Renal pelvis (tissue), 4 donors: ENCODE data around the gene ACE. TPM values are rescaled to one million over a fixed set of nuclear protein-coding genes. Genes with fewer than 3 reads are reported as not detected.

Experiments
- DNase-seq: peaks from one replicate; pipeline ENCODE4 v3.0.0-alpha.2; 2013
- polyA plus RNA-seq, 3 donors: library from polyadenylated mRNA; unstranded; fragments of 120-200 nt; gene quantifications; one replicate each; pipeline ENCODE4 v1.2.1, GENCODE V29; 2013; ENCODE audit not compliant: insufficient read length in 3 of 3

ACE gene
- polyA plus RNA-seq, 3 donors: 11.7 to 23.6 (median 20.1) TPM

GRCh38 chr17:63534816-63535455, 58.1 kb downstream of the ACE start:
- DNase-seq: no peak

DNA sequence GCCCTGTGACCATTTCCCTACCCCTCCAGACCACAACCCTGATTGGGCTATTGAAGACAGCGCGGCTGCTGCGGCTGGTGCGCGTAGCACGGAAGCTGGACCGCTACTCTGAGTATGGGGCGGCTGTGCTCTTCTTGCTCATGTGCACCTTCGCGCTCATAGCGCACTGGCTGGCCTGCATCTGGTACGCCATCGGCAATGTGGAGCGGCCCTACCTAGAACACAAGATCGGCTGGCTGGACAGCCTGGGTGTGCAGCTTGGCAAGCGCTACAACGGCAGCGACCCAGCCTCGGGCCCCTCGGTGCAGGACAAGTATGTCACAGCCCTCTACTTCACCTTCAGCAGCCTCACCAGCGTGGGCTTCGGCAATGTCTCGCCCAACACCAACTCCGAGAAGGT, 58.8 kb downstream of the ACE start:
- DNase-seq: no peak

DNA sequence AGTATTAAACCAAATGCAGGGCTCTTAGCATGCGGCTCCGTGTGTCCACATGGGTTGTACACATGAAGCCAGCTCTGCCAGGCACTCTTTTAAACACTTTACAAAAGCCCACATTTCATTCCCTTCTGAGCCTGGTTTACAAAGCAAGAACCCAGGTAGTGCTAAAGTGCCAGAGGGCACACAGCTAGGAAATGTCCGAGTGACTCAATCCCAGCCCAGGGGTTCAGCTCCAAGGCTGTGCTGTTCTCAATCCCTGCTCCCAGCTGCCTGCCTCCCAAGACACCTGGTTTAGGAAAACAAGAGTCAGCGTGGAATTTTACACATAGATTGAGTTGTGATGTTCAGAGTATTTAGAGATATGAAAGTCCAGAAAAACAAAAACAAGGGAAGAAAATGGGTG, 60.1 kb downstream of the ACE start:
- DNase-seq: no peak

- peak; percentile 15 for DNase-seq
Observed at GRCh38 chr17:63537991-63538692, 61.3 kb downstream of the ACE start.

- no peak for DNase-seq
Observed at GRCh38 chr17:63538693-63539595, 62.1 kb downstream of the ACE start.

GRCh38 chr17:63540590-63540989, 63.7 kb downstream of the ACE start:
- peak; percentile 15 for DNase-seq

DNA sequence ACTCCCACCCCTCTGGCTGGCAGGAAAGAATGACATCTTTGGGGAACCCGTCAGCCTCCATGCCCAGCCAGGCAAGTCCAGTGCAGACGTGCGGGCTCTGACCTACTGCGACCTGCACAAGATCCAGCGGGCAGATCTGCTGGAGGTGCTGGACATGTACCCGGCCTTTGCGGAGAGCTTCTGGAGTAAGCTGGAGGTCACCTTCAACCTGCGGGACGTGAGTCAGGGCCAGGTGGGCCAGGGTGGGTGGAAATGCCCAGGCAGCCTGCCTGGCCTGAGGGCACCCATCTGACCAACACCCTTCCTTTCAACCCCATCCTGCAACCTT, 65.3 kb downstream of the ACE start:
- no peak for DNase-seq

- no peak for DNase-seq
Observed at GRCh38 chr17:63542942-63543821, 66.3 kb downstream of the ACE start.

DNA sequence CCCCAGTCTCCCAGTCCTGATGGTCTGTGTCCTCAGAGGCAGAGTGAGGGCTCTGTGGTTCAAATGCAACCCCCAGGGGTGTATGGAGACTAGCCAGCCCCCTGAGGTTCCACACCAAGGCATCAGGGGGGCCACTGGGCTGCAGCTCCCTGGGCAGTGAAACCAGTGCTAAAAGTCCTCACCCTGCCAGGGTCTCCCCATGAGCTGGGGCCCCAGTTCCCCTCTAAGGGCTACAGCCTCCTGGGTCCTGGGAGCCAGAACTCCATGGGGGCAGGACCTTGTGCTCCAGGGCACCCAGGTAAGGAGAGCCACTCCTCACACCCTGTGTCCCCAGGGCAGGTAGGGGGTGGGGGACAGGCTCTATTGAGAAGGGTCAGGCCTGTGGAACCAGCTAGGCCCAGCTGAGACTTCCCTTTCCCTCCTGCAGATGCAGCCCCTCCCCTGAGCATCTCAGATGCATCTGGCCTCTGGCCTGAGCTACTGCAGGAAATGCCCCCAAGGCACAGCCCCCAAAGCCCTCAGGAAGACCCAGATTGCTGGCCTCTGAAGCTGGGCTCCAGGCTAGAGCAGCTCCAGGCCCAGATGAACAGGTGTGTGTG, 67.1 kb downstream of the ACE start:
- no peak for DNase-seq

DNA sequence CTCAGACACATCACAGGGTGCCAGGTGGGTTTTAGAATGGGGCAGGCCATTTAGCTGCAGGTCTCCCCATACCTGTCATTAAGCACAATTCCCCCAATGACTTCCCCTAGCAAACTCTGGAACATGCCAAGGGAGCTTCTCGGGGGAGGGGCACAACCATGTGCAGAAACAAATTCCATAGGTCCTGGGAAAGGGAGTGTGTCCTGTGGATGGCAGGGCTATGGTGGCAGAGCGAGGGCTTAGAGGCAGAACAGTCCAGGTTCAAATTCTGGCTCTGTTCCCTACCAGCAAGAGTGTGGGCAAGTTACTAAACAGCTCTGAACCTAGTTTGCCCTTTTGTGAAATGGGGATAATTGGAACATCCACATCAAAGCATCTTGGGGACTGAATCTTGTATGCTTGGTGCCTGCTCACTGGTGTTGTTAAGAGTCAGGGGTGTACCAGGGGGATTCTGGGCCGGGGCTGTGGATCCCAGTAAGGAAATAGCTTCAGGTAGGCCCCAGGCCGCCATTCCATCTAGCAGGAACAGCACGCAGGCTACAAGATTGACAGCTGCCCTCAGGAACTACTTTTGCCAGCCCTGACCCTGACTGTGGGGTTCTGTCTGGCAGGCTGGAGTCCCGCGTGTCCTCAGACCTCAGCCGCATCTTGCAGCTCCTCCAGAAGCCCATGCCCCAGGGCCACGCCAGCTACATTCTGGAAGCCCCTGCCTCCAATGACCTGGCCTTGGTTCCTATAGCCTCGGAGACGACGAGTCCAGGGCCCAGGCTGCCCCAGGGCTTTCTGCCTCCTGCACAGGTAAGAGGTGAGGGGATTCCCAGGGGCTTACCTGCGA, 67.8 kb downstream of the ACE start:
- no peak for DNase-seq

- DNase-seq: no peak
Observed at GRCh38 chr17:63546308-63547082, 69.6 kb downstream of the ACE start.

- no peak for DNase-seq
Observed at GRCh38 chr17:63547083-63547523, 70.2 kb downstream of the ACE start.

Other genes with a start within 250 kb of the ACE start
- 10 to 100 TPM; 27.5 to 40.0 (median 33.3) TPM for gene CYB561, start 30.8 kb upstream of the ACE start, polyA plus RNA-seq
- 1 to 10 TPM; 2.5 to 3.7 (median 2.5) TPM for gene KCNH6, start 46.3 kb downstream of the ACE start, polyA plus RNA-seq
- gene DCAF7, start 73.4 kb downstream of the ACE start, polyA plus RNA-seq: 100 to 1,000 TPM; 106 to 121 (median 112) TPM
- gene TACO1, start 123.8 kb downstream of the ACE start, polyA plus RNA-seq: 10 to 100 TPM; 23.1 to 31.3 (median 28.8) TPM
- gene MAP3K3, start 145.4 kb downstream of the ACE start, polyA plus RNA-seq: 10 to 100 TPM; 27.1 to 34.6 (median 32.4) TPM
- 10 to 100 TPM; 28.8 to 38.4 (median 34.9) TPM for gene LIMD2, start 223.1 kb downstream of the ACE start, polyA plus RNA-seq